Transverse colon (tissue), 3 donors: ENCODE results near the gene PLEK2.

ENCODE experiments used
- CTCF ChIP-seq, 5 experiments: fragments of 200-600 bp in 3 of 5; fragments of 450-650 bp in 2 of 5; sonication (generic) in 3 of 5; IDR thresholded peaks; 1 replicate in 2 of 5; 2 replicates in 3 of 5; pipeline ENCODE4 v1.5.1; 2016 to 2017; ENCODE audit warnings: antibody characterized with exemption in 5 of 5, inconsistent platforms in 3 of 5, mild to moderate bottlenecking in 2 of 5, moderate library complexity in 1 of 5
- EP300 ChIP-seq: sonication (generic); formaldehyde crosslinking; IDR thresholded peaks from one replicate; pipeline ENCODE4 v1.6.1; 2017; ENCODE audit warnings: antibody characterized with exemption, low read depth
- POLR2A ChIP-seq: fragments of 450-650 bp; IDR thresholded peaks from one replicate; pipeline ENCODE4 v1.6.1; 2016; ENCODE audit warnings: antibody characterized with exemption, mild to moderate bottlenecking, moderate library complexity

- no peak for TF ChIP-seq CTCF (IDR thresholded peaks at IDR 0.05)
- no peak for TF ChIP-seq EP300
- TF ChIP-seq POLR2A = no peak
These were observed 45.8 kb upstream of the PLEK2 start for GRCh38 chr14:67457782-67458181.
